ENCODE data around the gene NMUR1. TPM values are rescaled to one million over a fixed set of nuclear protein-coding genes. Genes with fewer than 3 reads are reported as not detected.
"Not testable (repeated sequence)": the region's sequence is repeated elsewhere in the genome, so short reads cannot be mapped to it uniquely, and the experiment has no call there.

The NMUR1 gene
- 0.54 TPM for total RNA-seq

GRCh38 chr2:231530099-231531011 lies at the start of gene NMUR1:
Gene NMUR1, minus strand, starts transcription at chr2:231530445. Its CDS starts 84 bp downstream, at chr2:231530361.
- DNase-seq (ENCODE audit: low read depth in 2 of 3, low spot score in 2 of 3), result peak; percentile 58 to 65 (median 62)

GRCh38 chr2:231579560-231579959 lies 49.3 kb upstream of the NMUR1 start:
- no peak for DNase-seq (ENCODE audit: low read depth in 2 of 3, low spot score in 2 of 3)

GRCh38 chr2:231578655-231579054 lies 48.4 kb upstream of the NMUR1 start:
- DNase-seq (ENCODE audit: low read depth in 2 of 3, low spot score in 2 of 3), result not testable (repeated sequence)

- no peak for DNase-seq (ENCODE audit: low read depth in 2 of 3, low spot score in 2 of 3)
Observed at GRCh38 chr2:231576465-231576864, 46.2 kb upstream of the NMUR1 start.

GRCh38 chr2:231575612-231576256 lies 45.5 kb upstream of the NMUR1 start:
- DNase-seq (ENCODE audit: low read depth in 2 of 3, low spot score in 2 of 3), result no peak

- DNase-seq (ENCODE audit: low read depth in 2 of 3, low spot score in 2 of 3), result no peak
Observed at GRCh38 chr2:231573698-231574421, 43.6 kb upstream of the NMUR1 start.

- DNase-seq (ENCODE audit: low read depth in 2 of 3, low spot score in 2 of 3), result no peak
Observed at GRCh38 chr2:231573096-231573495, 42.9 kb upstream of the NMUR1 start.

GRCh38 chr2:231571661-231572191 lies 41.5 kb upstream of the NMUR1 start:
- DNase-seq (ENCODE audit: low read depth in 2 of 3, low spot score in 2 of 3), result no peak

GRCh38 chr2:231570915-231571314 lies 40.7 kb upstream of the NMUR1 start:
- DNase-seq (ENCODE audit: low read depth in 2 of 3, low spot score in 2 of 3), result not testable (repeated sequence)

GRCh38 chr2:231568785-231569435 lies 38.7 kb upstream of the NMUR1 start:
- DNase-seq (ENCODE audit: low read depth in 2 of 3, low spot score in 2 of 3), result peak in 1 of 3 donors; percentile 27

- DNase-seq (ENCODE audit: low read depth in 2 of 3, low spot score in 2 of 3), result no peak
Observed at GRCh38 chr2:231568098-231568784, 38.0 kb upstream of the NMUR1 start.

GRCh38 chr2:231567159-231567558 lies 36.9 kb upstream of the NMUR1 start:
- no peak for DNase-seq (ENCODE audit: low read depth in 2 of 3, low spot score in 2 of 3)

- no peak for DNase-seq (ENCODE audit: low read depth in 2 of 3, low spot score in 2 of 3)
Observed at GRCh38 chr2:231565887-231566594, 35.8 kb upstream of the NMUR1 start.

- peak in 2 of 3 donors; percentile 70 to 75 for DNase-seq (ENCODE audit: low read depth in 2 of 3, low spot score in 2 of 3)
Observed at GRCh38 chr2:231563378-231563961, 33.2 kb upstream of the NMUR1 start.

- DNase-seq (ENCODE audit: low read depth in 2 of 3, low spot score in 2 of 3), result peak; percentile 47 to 92 (median 86)
Observed at GRCh38 chr2:231557571-231558217, 27.4 kb upstream of the NMUR1 start.

GRCh38 chr2:231556981-231557380 lies 26.7 kb upstream of the NMUR1 start:
- no peak for DNase-seq (ENCODE audit: low read depth in 2 of 3, low spot score in 2 of 3)

GRCh38 chr2:231556496-231556895 lies 26.3 kb upstream of the NMUR1 start:
- DNase-seq (ENCODE audit: low read depth in 2 of 3, low spot score in 2 of 3), result not testable (repeated sequence)
